ENCODE data around the gene TSPAN31.

The TSPAN31 gene

DNA sequence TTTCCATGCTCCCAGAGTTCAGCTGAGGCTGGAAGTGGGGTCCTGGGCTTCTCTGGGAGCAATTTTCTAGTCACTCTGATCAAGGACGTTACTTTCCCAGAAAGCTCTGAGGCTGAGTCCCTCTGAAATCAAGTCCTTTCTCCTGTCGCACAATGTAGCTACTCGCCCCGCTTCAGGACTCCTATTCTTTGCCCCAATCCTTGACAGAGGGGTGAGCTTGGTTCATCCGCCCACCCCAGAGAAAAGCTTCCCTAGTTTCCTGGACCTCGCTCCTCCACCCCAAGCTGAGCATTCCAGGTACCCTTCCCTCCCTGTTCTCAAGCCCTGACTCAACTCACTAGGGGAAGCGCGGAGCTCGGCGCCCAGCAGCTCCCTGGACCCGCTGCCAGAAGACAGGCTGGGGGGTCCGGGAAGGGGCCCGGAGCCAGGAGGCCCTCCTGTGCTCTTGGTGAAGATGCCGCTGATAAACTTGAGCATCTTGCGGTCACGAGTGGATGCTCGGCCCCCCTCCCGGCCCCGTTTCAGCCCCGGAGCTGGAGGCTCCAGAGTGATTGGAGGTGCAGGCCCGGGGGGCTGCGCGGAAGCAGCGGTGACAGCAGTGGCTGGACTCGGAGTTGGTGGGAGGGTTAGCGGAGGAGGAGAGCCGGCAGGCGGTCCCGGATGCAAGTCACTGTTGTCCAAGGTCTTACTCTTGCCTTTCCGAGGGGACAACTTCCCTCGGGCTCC, 7.9 kb upstream of the TSPAN31 start:
- no peak for DNase-seq

DNA sequence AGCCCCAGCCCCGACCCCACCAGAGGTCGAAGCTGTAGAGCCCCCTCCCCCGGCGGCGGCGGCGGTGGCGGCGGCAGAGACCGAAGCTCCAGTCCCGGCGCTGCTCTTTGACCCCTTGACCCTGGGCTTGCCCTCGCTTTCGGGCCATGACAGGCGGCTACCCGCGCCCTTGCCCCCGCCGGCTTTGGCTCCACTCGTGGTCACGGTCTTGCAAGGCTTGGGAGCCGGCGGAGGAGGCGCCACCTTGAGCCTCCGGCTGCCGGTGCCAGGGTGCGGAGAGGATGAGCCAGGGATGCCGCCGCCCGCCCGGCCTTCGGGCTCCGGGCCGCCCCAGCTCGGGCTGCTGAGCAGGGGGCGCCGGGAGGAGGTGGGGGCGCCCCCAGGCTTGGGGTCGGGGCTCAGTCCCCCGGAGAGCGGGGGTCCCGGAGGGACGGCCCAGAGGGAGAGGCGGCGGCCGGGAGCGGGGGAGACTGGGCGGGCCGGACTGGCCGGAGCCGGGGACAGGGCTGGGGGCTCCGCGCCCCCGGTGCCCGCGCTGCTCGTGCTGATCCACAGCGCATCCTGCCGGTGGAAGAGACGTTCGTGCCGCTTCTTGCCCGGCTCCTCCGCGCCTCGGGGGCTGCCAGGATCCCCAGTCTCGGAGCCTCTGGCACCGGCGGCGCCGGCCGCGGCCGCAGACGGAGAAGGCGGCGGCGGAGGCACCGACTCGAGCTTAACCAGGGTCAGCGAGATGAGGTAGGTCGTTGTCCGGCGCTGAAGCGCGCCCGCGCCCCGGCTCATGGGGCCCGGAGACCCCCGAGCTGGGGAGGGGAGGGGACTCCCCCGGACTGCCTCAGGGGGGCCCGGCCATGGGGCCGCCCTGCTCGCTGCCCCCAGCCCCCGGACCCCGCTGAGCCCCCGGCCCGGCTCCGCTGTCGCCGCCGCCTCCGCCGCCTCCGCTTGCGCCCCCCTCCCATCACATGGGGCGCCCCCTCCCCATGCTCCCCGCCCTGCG, 7.1 kb upstream of the TSPAN31 start:
- DNase-seq, result no peak

DNA sequence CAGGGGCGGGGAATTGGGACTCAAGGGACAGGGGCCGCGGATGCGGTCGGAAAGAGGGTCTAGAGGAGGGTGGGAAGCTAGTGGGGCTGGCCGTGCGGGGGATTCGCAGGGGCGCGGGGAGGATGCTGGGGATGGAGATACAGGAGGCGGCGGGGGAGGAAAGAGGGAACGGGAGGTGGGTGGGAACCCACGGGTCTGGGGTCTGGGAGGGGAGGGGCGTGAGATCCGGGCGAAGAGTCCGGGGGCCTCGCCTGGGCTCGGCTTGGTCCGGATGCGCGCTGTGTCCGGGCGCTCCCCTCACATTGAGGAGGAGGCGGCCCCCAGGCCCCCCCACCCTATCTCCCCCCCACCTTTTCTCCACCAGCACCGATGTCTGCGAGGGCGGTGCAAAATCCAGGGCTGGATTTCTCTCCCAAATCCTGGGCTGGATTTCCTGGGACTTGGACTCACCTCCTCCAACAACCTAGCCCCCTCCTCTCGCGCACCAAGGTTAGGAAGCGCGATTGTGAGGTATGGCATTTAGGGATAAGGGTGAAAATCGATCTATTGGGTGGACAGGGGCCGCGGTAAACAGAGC, 6.1 kb upstream of the TSPAN31 start, which contains the start of gene AGAP2:
TSS of gene AGAP2 (minus strand) at position 82 of the 577 bp plus-strand sequence. CDS start 496 bp downstream, outside the sequence.
- DNase-seq, result no peak

DNA sequence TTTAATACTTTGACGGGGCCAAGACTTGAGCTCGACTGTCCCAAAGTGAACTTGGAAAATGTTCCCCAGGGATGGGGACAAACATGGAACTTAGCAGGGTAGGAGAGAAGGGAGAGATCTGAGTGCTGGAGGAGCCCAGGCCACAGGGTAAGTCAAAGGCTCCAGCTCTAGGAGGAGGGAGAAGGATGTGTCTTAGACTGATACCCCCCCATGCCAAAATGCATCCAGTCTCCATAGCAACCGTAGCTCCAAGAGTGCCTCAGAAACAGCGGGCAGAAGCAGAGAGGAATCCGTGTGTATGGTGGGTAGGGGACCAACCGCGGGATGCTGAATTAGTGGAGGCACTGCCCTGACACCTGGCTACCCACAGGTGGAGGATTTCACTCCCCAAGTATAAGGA, 5.5 kb upstream of the TSPAN31 start:
- DNase-seq, result no peak

DNA sequence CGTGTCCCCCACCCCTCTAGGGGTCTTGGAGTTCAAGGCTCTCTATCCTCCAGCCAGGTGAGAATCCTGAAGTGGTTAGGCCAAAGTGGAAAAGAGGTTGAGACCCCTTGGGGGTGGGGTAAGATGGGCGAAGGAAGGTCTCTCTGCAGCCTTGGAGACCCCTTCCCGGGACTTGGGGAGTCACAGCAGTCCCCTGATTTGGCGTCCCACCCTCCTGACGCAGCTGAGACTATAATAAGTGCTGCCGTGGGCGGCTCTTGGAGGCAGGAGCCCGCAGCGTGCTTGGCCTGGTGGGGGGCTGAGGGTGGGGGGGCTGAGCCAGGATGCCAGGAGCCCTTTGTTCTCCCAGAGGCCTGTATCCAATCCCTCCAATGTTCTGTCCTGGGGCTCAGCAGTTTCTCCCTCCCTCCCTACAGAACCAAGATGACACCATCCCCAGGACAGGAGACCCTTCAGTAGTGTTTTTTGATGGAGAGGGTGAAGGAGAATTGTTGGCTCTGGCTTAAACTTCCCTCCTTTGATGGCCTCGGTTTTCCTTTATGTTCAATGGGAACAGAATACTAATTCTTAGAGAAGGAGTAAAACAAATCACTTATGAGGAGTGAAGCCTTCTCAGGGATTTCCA, 4.8 kb upstream of the TSPAN31 start:
- DNase-seq, result no peak

DNA sequence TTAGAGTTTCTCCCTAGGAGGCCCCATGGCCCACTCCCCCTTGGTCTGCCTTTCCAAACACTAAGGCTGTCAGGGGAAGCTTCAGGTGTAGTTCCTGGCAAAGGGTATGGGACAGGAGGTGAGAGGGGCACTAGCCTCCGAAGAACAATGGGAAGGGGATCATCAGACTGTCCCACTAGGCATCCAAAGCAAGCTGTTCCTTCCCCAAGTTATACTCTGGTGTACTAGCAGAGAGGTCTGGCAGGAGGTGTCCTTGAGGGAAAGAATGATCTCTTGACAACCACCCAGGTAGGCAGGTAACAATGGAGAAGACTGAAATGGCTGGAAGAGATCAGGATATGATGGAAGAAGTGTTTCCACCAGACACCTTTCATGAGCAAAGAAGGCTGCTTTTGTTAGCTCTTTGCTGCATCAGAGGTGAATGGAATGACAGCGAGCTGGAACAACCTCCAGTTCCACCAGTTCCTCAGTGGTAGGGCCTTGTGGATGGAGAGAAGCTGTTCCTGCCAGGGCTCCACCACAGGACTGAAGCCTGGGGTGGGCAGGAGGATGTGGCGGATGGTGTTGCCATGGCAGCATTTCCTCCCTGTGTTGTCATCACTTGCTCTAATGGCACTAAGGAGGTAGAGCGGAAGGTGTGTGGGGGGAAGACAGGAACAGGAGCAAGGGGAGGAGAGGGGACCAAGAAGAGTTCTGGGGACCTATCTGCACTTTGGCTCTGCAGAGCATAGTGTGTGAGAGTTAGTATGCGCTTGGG, 4.0 kb upstream of the TSPAN31 start:
- no peak for DNase-seq

DNA sequence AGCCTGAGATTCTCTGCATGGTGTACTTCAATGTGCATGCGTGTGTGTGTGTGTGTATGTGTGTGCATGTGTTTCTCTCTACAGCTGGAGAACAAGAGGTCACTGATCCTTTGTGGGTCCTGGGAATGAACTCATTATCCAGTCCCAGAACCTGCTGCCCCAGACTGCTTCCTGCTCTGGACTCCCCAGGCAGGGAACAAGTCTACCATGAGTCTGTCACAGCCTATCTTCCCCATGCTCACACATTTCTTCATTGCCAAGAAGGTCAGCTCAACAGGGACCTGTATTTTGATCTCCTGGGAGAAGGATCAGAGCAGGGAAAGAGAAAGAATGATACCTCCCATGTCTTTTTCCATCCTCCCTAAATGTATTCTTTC, 3.4 kb upstream of the TSPAN31 start:
- no peak for DNase-seq

DNA sequence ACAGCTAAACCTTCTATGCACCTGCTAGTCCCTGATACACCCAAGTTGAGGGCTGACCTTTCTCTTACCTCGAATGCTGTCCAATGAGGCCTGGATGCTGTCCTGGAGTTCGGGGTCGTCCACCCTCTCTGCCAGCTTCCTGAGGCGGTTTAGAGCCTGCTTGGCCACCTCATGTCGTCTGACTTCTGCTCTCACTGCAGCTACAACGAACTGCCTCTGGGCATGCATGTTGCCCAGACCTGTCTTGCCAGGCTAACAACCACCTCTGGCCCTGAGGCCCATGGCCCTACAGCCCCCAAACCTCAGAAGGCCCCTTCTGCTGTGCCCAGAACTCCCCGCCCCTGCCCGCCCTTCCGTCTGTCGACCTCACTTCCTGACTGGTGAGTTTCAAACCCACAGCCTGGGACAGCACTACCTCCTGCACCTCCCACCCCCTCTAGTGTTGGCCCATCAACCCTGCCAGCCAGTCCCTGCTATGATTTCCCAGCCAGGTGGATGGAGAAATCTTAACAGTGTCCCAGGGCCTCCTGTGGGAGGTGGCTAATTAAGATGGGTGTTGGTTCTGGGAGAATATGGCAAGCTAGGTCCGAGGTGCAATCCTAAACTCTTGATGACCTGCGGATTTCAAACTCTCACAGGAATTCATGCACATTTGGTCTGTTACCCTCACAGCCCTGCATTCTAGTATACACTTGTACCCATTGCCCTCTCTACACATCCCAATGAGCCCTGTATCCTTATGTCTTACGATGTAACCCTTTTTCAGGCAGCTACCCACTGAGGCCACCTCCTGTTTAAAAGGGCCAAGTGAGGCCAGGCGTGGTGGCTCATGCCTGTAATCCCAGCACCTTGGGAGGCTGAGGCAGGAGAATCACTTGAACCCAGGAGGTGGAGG, 2.7 kb upstream of the TSPAN31 start:
- no peak for DNase-seq

DNA sequence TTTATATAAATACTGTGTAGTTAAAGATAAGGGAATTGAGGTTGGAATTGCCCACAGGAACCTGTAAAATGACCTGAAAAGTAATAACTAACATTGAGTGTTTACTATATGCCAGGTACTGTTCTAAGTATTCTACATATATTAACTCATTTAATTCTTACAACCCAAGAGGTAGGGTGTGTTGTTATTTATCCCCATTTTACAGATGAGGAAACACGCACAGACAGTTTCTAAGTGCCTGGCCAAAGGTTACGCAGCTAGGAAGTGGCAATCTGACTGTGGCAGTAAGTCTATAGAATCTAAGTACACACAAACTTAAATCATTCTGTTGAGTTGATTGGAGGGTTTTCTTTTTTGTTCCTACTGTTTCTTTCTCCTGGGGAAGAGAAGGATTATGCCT, 1.1 kb upstream of the TSPAN31 start:
- no peak for DNase-seq

DNA sequence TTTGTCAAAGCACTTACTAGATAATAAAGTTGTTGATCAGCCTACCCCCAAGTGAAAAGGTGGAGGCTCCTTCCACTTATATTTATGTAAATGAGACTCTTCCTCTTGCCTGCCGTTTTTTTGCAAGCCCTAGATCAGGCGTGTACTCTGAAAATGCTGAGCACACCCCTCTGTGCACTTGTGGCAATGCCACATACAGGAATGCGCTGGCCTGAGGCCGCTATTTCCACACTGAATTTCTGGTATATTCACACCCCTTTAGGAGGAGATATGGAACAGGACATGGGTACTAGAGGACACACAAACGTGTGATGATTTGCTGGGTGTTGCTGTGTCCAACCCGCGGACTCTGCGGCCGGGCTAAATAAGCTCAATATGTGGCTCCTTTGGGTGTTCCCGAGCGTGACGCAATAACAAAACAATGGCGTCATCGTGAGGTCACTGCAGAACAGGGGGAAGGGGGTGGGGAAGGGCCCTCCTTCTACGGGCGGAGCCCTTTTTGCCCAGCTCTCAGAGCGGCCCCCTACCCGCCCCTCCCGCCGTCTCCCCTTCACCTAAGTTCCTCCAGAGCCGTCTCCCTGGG, 554 bp upstream of the TSPAN31 start:
- no peak for DNase-seq

DNA sequence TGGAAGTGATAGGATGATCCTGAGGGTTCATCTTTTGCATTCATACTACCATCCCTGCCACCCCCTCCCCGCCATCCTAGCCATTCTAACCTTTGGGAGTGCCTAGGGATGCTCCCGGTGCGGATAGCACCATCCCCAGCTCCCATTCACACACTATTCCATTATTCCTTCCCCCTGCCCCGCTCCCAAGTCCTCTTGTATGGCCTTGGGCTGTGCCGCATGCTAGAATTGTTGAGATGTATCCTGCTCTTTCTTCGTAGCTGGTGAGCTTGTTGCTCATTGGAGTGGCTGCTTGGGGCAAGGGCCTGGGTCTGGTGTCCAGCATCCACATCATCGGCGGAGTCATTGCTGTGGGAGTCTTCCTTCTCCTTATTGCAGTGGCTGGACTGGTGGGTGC, 644 bp downstream of the TSPAN31 start:
- no peak for DNase-seq

DNA sequence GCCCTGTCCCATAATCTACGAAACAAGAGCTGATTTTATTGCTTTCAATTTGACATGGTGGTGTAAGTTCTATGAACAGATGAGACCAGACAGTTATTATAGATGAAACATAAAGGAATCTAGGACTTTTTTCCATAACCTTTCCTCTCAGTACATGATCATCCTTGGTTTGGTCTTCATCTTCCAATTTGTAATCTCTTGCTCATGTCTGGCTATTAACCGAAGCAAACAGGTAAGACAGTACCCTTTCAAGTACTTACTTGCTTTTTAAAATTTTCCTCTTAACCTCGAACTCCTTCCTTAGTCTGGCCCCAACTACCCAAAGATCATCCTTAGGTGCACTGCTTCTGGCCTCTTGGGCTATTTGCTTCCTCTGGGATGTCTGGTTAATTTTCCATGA, 1.2 kb downstream of the TSPAN31 start:
- no peak for DNase-seq

DNA sequence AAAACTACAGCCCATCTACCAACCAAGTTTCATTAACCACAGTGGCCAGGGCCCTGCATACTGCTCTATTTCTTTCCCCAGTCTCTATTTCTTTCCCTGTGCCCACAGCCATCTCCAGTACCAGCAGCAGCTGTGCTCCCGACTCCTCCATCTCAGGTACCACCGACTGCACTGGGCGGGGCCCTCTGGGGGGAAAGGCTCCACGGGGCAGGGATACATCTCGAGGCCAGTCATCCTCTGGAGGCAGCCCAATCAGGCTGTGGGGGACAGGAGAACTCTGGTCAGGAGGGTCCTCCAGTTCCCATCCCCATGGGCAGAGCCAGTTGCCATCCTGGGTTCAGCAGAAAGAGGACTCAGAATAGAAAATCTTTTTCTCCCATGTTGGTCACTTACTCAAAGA, 4.2 kb downstream of the TSPAN31 start:
- no peak for DNase-seq

DNA sequence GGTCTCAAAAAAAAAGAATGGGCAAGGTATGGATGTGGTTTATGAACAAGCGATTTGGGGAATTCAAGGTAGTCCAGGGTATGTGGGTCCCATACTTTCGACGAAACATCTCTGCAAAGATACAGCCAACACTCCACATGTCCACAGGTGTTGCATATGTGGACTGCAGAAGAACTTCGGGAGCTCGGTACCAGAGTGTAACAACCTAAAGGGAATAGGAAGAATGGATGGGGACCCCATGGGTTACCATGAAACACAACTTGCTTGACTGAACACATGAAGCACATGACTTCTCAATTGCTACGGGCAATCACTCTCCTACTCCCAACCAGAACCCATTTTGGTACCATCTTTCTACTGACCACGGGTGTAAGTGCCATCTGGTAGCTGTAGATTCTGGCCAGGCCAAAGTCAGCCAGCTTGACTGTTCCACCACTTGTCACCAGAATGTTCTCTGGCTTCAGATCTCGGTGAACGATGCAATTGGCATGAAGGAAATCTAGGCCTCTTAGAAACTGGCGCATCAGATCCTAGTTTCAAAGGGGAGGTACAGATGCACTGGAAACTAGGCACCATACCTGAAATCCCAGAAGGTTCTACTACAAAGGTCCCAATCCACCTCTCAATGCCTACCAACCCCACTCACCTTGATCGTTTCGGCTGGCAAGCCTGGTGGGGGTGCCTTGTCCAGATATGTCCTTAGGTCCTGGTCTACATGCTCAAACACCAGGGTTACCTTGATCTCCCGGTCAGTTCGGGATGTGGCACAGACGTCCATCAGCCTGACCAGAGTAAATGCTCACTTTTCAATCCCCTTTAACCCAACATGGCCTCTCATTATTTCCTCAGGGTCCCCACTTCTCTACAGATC, 6.0 kb downstream of the TSPAN31 start:
- no peak for DNase-seq

DNA sequence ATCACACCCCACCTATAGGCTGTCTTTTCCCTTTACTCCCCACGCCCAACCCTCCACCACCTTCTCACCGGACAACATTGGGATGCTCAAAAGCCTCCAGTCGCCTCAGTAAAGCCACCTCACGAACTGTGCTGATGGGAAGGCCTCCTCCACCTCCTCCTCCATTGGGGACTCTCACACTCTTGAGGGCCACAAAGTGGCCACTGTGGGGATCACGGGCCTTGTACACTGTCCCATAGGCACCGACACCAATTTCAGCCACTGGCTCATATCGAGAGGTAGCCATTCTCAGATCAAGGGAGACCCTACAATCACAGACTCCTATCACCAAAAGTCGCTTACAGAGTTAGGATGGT, 6.6 kb downstream of the TSPAN31 start:
- DNase-seq, result no peak

DNA sequence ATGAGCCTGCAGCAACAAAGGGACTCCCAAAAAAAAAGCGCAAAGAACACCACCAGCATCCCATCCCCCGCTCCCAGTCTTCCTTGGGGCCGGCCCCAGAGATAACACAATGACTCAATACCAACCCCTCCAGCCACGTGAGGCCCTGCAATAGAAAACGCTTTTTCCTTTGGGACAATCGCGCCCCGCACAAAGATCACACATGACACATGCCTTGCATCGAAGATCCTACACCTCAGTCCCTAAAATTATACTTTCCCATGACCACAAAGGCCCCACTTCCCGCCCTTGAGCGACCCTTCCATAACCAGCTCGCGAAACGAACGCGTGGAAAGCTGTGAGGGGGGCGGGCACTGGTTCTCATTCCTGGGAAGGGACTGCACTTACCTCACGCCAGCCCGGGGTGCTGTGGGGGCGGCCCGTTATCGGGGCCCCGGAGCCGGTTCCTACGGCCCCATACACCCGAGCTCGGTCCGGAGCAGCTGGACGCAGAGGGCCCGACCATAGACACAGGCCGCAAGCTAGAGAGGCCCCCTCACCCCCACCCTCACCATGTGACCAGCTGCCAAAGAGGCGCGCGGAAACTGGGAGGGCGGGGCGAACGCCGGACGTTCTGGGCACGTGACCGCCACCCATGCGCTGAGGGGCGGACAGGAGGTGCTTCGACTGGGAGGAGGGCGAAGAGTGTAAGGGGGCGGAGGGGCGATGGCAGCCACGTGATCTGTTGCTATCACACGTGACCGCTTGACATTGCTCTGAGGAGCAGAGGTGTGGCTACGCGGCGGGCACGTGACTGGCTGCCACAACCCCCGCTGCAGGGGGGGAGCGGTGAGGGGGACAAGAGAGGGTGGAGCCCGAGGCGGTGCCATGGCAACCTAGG, 7.2 kb downstream of the TSPAN31 start, which contains the start of gene CDK4:
TSS of gene CDK4 (minus strand) at position 523 of the 880 bp plus-strand sequence. CDS start 593 bp downstream, outside the sequence.
- peak; percentile 96 for DNase-seq

DNA sequence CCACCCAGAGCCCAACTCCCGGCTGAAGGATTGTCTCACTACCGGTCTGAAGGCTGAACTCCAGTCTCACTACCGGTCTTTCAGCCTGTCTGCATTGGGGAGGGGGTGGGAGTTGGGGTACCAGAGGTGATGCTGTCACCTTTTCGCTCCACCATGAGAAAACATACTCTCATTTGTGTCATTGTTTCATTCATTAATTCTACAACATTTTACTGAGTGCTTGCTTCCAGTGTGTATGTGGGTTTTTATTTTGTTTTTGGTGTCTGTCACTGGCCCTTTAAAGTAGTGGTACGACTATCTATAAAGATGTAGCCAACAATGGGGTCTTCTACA, 7.8 kb downstream of the TSPAN31 start:
- no peak for DNase-seq

DNA sequence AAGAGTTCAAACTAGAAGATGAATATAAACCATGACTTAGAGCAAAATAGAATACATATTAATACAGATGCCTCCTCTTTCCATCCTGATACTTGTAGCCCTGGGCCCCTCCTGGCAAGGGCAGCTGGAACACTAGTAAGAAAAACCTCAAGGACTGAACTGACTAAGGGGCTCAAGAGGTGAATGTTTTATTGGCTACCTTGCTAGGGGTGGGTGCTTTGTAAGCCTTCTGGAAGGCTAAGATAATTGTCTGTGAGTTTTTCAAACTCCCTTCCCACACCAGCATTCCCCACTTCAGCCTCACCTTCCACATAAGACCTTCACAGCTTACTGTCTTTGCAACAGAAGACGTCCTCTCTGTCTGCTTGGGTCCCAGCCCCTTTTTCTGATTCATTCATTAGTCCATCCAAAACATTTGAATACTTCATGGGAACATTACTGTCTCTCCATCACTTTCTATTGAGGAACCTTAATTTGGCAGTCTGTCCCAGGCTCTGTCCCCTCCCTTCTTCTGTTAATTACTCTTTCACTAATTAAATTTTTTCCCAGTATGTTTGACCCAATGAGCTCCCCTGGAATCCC, 9.0 kb downstream of the TSPAN31 start:
- no peak for DNase-seq

Measured in NCI-H2029 treated with DMSO at 0.1 percent for 48 hours (cell line).